IPS-18a (cell line): ENCODE results near the gene RGS12.

Experiments used
- H3K27ac ChIP-seq: one replicate; pipeline ENCODE4 v1.5.1; 2013; ENCODE audit warnings: low read length
- H3K27me3 ChIP-seq: one replicate; pipeline ENCODE4 v1.6.1; 2013; ENCODE audit warnings: mild to moderate bottlenecking, low read length; ENCODE audit not compliant: control insufficient read depth, insufficient read depth
- H3K36me3 ChIP-seq: one replicate; pipeline ENCODE4 v1.6.1; 2013; ENCODE audit warnings: low read depth, low read length; ENCODE audit not compliant: control insufficient read depth
- H3K4me1 ChIP-seq: one replicate; pipeline ENCODE4 v1.6.1; 2013; ENCODE audit warnings: low read depth, low read length; ENCODE audit not compliant: control insufficient read depth
- H3K4me3 ChIP-seq: one replicate; pipeline ENCODE4 v1.5.1; 2013; ENCODE audit warnings: low read length
- H3K9ac ChIP-seq: one replicate; pipeline ENCODE4 v1.6.1; 2013; ENCODE audit warnings: mild to moderate bottlenecking, low read length, moderate library complexity
- H3K9me3 ChIP-seq: one replicate; pipeline ENCODE4 v1.6.1; 2013; ENCODE audit warnings: low read depth, low read length; ENCODE audit not compliant: control insufficient read depth

The RGS12 gene

DNA sequence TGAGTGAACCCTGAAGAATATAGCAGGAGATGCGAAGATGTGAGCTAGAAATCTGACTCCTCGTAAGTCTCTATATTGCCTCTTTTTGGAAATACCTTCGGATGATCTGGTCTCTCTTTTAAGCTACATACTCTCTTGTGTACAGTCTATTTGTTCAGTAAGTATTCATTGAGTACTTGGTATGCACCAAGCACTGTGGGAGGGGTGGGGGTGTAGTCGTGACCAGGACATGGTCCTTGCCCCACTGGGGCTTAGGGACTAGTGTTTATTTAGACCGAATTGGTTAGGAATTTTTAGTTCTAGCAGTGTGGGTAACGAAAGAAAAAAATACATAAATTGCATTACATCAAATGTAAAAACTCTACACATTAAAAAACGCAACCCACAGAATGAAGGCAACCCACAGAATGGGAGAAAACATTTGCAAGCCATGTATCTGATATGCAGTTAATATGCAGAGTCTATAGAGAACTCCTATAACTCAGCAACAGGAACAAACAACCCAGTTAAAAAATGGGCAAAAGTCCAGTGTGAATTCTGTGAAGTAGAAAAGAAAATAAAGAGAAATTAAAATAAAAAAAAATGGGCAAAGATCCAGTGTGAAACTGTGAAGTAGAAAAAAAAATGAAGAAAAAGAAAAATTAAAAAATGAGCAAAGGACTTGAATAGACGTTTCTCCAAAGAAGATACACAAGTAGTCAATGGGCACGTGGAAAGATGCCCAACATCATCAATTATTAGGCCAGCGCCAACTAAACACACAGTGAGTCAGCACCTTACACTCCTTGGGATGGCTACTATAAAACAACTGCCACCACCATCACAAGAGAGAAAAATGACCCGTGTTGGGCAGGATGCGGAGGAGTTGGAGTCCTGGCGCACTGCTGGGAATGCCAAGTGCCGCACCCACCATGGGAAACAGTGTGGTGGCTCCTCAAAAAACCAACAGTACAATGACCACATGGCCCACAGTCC, 43.8 kb downstream of the RGS12 start:
- Histone ChIP-seq H3K4me3 (no peak overlapping the region), H3K4me1 (no peaks in the 10 kb centered on the region), H3K9ac (no peak overlapping the region), H3K36me3 (no peaks in the 10 kb centered on the region), H3K9me3 (no peaks in the 10 kb centered on the region), H3K27ac (no peak overlapping the region), H3K27me3 (no peaks in the 10 kb centered on the region)

DNA sequence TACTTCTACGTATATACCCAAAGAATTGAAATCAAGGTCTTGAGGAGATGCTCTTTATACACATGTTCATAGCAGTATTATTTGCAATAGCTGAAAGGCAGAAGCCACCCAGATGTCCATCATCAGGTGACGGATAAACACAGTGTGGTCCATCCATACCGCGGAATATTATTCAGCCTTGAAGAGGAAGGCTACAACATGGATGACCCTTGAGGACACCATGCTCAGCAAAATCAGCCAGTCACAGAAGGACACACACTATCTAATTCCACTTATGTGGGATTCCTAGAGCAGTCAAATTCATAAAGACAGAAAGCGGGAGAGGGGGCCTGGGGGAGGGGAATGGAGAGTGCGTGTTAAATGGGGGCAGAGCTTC, 44.5 kb downstream of the RGS12 start:
- peaks cover 3% of the 10 kb centered on the region for H3K4me1 ChIP-seq
- no peaks in the 10 kb centered on the region for H3K27me3 ChIP-seq
- no peaks in the 10 kb centered on the region for H3K9me3 ChIP-seq
- no peaks in the 10 kb centered on the region for H3K36me3 ChIP-seq
- H3K4me3 ChIP-seq = no peak overlapping the region
- H3K27ac ChIP-seq = no peak overlapping the region
- no peak overlapping the region for H3K9ac ChIP-seq

DNA sequence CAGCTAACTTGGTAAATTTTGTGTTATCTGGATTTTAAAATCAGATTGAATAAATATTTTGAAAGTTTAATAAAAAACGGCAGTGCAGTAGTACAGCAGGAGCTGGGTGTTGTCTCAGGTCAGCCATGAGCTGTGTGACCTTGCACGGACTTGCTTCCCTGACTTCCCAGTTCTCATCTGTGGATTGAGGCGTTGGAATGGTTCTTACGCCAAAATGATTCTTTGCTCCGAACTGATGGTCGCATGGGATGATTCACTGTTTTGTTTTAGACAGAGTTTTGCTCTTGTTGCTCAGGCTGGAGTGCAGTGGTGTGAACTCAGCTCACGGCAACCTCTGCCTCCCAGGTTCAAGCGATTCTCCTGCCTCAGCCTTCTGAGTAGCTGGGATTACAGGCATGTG, 45.0 kb downstream of the RGS12 start:
- H3K4me3 ChIP-seq = no peak overlapping the region
- H3K9me3 ChIP-seq = no peaks in the 10 kb centered on the region
- H3K4me1 ChIP-seq = peaks cover 3% of the 10 kb centered on the region
- H3K36me3 ChIP-seq = no peaks in the 10 kb centered on the region
- H3K27ac ChIP-seq = no peak overlapping the region
- no peak overlapping the region for H3K9ac ChIP-seq
- no peaks in the 10 kb centered on the region for H3K27me3 ChIP-seq

DNA sequence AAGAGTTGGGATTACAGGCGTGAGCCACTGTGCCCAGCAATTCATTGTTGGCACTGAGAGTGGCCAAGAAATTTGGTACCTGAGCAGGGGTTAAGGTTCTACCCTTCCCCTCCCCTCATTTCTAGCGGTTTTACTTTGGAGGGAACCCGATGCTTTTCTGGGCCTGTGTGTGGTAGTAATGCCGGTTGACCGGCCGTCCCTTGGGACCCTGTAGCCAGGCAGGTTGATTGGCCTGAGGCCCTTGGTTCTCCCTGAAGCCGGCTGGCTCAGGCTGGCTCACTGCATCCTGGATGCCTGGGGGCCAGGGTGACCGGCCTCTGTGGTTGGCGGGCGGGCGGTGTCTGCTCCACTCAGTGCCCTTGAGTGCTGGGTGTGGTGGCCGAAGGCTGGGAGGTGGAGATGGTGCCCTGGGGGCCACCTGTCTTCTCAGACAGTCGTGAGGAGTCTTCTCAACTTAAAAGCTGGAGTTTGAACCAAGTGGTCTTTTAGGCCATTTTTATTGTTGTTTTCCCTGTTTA, 45.6 kb downstream of the RGS12 start:
- H3K27ac ChIP-seq = no peak overlapping the region
- H3K9ac ChIP-seq = no peak overlapping the region
- no peaks in the 10 kb centered on the region for H3K36me3 ChIP-seq
- H3K27me3 ChIP-seq = no peaks in the 10 kb centered on the region
- peaks cover 3% of the 10 kb centered on the region for H3K4me1 ChIP-seq
- H3K9me3 ChIP-seq = no peaks in the 10 kb centered on the region
- H3K4me3 ChIP-seq = no peak overlapping the region

DNA sequence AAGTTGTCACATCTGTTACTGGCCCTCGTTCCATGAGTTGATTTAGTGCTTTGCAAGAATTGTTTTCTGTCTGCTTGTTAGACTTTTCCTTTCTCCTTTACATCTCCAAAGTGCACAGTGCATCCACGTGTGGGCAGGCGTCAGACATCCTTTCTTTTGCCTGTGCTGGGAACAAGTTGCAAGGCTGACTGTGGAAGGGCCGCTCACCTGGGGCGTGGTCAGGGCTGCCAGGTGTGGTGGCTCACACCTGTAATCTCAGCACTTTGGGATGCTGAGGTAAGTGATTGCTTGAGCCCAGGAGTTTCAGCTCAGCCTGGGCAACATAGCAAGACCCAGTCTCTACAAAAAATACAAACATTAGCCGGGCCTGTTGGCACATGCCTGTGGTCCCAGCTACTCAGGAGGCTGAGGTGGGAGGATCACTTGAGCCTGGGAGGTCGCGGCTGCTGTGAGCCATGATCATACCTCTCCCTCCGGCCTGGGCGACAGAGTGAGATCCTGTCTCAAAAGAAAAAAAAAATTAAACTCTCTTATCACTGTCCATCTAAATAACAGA, 46.2 kb downstream of the RGS12 start:
- no peaks in the 10 kb centered on the region for H3K27me3 ChIP-seq
- no peaks in the 10 kb centered on the region for H3K9me3 ChIP-seq
- H3K4me1 ChIP-seq = peaks cover 3% of the 10 kb centered on the region
- H3K27ac ChIP-seq = no peak overlapping the region
- no peak overlapping the region for H3K9ac ChIP-seq
- no peaks in the 10 kb centered on the region for H3K36me3 ChIP-seq
- H3K4me3 ChIP-seq = no peak overlapping the region

DNA sequence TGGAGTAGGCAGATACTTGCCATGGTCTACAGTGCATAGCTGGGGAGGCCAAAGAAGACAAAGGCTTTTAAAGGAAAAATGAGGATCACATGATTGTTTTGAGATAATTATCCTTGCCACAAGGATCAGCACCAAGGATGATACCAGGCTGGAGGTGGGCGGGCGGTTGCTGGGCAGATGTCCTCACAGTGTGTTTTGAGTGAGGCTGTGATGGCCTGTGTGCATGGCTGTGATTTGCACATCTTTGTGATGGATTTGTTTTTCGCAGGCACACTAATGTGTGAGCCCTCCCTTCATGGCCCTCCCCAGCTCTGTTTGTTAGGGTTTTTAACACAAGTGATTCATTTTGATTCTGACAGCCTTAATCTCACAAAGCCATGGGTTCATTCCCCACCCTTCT, 46.8 kb downstream of the RGS12 start:
- Histone ChIP-seq H3K4me3 (no peak overlapping the region), H3K9me3 (no peaks in the 10 kb centered on the region), H3K9ac (no peak overlapping the region), H3K27me3 (no peaks in the 10 kb centered on the region), H3K36me3 (no peaks in the 10 kb centered on the region), H3K4me1 (peaks cover 3% of the 10 kb centered on the region), H3K27ac (no peak overlapping the region)

DNA sequence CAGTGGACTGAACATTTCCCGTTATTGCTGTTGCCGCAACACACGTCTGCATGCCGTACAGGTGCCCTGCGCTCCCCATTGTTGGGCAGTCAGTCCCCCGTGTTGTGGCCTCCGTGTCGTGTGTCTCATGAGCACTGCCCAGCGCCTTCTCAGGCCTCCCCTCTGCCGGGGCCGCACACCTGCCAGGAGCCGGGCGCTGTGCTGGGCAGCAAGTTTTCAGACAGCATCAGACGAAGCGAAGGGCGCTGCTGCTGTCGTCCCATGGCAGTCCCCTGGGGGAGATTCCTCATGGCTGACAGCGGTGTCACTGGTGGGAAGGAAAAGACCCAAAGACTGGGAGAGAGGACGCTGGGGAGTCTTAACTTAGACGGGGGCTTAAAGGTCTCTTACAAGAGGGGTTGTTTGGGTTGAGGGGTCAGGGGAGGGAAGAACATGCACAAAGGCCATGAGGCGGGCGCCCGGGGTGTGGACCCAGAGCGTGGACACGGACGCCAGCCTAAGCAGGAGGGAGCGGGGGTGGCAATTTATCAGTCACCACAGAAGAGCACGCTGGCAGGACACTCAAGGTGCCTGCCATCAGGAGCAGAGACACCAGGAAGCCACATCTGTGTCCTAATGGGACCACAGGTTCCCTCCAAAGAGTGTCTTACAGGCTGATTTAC, 47.3 kb downstream of the RGS12 start:
- Histone ChIP-seq H3K27ac (no peak overlapping the region), H3K9ac (no peak overlapping the region), H3K4me1 (peaks cover 3% of the 10 kb centered on the region)

DNA sequence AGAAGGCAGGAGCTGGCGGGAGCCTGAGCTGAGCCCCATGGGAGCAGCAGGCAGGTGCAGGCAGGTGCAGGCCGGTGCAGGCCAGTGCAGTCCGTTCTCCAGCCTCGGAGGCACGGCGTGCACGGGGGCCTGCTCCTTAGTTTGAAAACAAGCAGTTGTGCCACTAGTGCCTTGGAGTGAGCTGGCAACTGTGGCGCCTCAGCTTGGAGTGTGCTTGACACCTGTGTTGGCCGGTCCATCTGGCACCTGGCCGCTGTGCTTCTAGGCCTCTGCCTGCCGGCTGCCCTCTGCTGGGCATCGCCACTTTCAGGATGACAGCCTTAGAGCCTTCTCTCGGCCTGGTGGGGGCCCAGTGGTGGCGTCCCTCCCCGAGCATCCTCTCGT, 47.9 kb downstream of the RGS12 start:
- Histone ChIP-seq H3K27me3 (no peaks in the 10 kb centered on the region), H3K4me3 (no peak overlapping the region), H3K9me3 (no peaks in the 10 kb centered on the region), H3K36me3 (no peaks in the 10 kb centered on the region), H3K4me1 (peaks cover 3% of the 10 kb centered on the region), H3K9ac (no peak overlapping the region), H3K27ac (no peak overlapping the region)

More for the DNA sequence above, 47.3 kb downstream of the RGS12 start:
- no peaks in the 10 kb centered on the region for H3K9me3 ChIP-seq
- H3K4me3 ChIP-seq = no peak overlapping the region
- no peaks in the 10 kb centered on the region for H3K36me3 ChIP-seq
- H3K27me3 ChIP-seq = no peaks in the 10 kb centered on the region

DNA sequence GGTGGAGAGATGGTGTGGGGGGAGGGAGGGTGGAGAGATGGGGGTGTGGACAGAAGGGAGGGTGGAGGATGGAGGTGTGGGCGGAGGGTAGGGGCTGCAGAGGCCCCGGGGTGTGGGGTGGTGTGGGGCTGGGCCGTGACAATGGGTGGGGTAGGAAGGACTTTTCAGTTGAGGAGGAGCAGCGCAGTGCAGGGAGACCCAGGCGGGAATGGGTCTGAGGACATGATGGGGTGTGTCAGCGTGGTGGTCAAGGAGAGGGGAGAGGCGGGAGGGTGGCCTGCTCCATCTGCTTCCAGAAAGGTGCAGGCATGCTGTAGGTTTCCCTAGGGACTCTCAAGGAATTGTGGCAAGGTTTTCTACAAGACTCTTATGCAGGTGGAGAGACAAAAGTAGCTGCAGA, 48.9 kb downstream of the RGS12 start:
- Histone ChIP-seq H3K4me3 (no peak overlapping the region), H3K27me3 (no peaks in the 10 kb centered on the region), H3K9ac (no peak overlapping the region), H3K9me3 (no peaks in the 10 kb centered on the region), H3K4me1 (peaks cover 3% of the 10 kb centered on the region), H3K27ac (no peak overlapping the region), H3K36me3 (no peaks in the 10 kb centered on the region)

DNA sequence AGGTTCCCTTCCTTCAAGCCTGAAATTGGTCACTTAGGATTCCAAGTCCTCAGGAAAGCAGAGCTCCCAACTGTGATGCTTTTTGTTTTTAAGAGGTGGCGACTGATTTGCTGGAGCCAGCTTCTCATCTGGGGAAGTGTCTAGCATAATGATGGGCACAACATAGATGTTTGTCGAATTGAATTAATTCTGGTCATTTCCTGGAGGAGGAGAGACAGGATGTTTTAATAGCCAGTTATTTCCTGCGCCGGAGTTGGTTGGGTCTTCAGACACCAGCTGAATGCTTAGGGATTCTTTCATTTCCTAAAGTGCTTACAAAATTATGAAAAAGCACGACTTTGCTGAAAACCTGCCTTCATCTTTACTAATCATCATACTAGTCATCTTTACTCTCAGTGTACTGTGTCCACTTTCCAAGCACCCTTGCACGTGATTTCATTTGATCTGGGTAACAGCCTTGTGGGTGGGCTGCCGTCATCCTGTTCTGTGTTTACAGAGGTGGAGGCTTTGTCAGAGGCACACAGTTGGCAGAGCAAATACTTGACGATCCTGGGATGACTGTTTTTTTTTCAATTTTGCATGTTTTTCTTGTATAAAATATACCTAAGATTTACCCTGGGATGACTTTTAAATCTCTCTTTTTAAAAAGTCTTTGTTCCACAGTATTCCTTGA, 49.5 kb downstream of the RGS12 start:
- Histone ChIP-seq H3K36me3 (no peaks in the 10 kb centered on the region), H3K27ac (no peak overlapping the region), H3K9ac (no peak overlapping the region), H3K9me3 (no peaks in the 10 kb centered on the region), H3K4me3 (no peak overlapping the region), H3K4me1 (peaks cover 3% of the 10 kb centered on the region), H3K27me3 (no peaks in the 10 kb centered on the region)
